GM18520 (cell line): ENCODE results near the gene XCR1.
"Not testable (repeated sequence)": the region's sequence is repeated elsewhere in the genome, so short reads cannot be mapped to it uniquely, and the experiment has no call there.

Experiments
- ATAC-seq: cut with Tn5 transposase; IDR thresholded peaks from one replicate; pipeline ENCODE4 v1.9.1; 2021; ENCODE audit not compliant: unreplicated experiment

The XCR1 gene, protein sequence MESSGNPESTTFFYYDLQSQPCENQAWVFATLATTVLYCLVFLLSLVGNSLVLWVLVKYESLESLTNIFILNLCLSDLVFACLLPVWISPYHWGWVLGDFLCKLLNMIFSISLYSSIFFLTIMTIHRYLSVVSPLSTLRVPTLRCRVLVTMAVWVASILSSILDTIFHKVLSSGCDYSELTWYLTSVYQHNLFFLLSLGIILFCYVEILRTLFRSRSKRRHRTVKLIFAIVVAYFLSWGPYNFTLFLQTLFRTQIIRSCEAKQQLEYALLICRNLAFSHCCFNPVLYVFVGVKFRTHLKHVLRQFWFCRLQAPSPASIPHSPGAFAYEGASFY

DNA sequence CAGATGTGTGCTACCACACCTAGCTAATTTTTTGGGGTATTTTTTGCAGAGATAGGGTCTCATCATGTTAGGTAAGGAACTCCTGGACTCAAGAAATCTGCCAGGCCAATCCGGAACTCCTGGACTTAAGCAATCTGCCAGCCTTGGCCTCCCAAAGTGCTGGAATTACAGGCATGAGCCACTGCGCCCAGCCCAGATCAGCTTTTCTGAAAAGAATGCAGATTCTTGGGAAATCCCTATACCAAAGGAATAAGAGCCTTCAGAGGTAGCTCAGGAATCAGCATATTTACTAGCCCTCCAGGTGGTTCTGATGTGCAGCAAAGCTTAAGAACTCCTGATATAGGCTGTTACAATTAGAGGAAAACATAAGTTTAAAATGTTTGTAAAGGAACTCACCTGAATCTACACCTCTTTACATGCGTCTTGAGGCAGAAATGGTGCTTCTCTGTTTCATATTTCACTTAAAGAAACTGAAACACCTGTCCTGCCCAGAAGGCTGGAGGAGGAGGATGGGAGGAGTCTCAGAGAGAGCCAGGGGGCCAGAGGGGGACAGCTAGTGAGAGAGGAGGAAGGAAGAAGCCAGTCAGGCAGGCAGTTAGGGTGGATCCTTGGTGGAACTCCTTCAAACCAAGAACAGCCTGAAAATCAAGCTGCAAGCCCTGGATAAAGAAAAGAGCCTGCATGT, at the start of gene XCR1:
TSS of gene XCR1 (minus strand) at position 463 of the 685 bp plus-strand sequence. CDS start 5,536 bp downstream, outside the sequence.
- ATAC-seq = no peak

DNA sequence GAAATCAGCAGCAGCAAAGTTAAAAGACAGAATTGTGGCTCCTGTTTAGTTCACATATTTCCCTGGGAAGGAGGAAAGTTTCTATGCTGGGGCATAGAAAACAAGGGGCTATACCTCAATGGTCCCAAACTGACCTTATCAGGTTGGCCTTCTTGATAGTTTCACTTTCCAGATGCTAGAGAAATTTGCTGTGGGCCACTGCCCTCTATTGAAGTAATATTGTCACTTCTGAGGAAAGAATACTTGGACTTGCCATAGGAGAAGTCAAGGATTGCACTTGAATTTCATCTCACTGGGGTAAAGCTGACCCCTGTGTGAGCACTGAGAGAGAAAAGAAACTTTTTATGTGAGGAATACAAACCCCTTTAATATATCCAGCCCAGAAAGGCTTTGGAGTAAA, 49.3 kb upstream of the XCR1 start:
- no peak for ATAC-seq

DNA sequence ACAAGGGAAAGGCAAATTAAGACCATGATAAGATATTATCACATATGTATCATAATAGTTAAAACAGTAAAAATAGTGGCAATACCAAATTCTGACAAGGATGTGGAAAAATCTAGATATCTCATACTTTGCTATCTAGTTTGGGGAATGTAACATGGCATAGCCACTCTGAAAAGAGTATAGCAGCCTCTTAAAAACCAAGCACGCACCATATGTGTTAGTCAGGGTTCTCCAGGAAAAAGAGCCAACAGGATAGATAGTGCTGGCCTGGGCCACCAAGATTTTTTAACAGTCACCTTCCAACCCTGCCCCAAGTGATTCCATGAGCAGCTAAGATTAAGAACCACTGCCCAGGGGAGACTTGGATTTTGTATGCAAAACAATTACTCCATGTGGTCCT, 48.5 kb upstream of the XCR1 start:
- no peak for ATAC-seq

DNA sequence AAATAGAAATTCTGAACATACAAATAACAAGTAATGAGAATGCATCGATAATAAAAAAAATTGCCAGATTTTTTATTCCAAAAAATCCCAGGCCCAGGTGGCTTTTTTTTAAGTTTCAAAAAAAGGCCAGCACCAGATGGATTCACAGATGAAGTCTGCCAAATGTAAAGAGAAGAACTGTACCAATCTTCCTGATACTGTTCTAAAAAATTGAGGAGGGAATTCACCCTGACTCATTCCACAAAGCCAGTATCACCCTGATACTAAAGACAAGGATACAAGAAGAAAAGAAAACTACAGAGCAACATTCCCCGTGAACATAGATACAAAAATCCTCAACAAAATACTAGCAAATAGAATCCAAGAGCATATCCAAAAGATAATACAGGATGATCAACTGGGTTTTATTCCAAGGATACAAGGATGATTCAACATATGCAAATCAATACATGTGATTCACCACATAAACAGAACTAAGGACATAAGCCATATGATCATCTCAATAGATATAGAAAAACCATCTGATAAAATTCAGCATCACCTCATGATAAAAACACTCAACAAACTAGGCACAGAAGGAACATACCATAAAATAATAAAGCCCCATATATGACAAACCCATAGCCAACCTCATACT, 44.1 kb upstream of the XCR1 start:
- ATAC-seq = no peak

DNA sequence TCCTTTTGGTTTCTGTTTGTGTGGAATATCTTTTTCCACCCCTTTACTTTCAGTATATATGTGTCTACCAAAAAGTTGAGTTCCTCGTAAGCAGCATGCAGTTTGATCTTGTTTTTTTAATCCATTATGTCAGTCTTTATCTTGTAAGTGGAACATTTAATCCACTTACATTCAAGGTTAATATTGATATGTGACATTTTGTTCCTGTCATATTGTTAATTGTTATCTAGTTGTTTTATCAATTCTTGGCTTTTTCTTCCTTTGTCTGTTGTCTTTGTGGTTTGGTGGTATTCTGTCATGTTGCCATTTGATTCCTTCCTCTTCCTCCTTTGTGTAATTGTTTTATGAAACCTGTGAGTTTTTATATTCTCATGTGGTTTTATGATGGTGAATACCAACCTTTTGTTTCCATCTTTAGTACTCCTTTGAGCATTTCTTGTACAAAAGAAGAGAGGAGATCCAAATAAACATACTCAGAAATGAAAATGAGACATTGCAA, 43.4 kb upstream of the XCR1 start:
- no peak for ATAC-seq

DNA sequence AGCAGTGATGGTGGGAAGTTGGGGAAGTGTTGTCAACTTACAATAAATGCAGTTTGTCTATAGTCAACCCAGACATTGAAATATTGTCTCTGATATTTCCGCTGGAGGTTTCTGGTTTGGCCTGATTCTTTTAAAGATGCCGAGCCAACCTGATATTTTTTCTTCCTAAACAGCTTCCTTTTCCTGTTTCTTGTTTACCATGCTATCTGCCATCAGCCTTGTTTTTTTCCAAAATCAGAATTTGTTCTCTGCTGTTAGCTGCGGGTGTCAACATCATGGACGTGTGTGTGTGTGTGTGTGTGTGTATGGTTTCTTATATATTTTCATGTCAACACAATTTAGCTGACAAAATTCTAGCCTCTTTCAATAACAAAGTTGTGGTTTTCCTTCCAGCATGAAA, 41.2 kb upstream of the XCR1 start:
- no peak for ATAC-seq

DNA sequence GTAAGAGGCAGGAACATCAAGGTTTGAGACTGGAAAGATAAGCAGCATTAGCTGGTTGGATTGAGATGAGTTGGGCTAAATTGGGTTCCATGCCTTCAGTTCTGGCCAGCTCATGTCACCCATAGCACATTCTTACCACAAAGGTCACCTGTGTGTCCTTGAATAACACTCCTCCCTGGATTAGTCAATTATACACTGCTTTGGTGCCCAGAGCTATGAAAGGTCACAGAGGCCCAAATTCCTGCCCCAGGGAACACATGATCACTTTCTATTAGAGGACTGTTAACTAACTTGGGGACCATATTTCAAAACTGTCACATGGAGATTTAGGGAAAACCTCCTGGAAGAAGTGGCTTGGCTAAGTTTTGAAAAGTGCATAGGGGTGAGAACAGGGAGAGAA, 40.1 kb upstream of the XCR1 start:
- no peak for ATAC-seq

DNA sequence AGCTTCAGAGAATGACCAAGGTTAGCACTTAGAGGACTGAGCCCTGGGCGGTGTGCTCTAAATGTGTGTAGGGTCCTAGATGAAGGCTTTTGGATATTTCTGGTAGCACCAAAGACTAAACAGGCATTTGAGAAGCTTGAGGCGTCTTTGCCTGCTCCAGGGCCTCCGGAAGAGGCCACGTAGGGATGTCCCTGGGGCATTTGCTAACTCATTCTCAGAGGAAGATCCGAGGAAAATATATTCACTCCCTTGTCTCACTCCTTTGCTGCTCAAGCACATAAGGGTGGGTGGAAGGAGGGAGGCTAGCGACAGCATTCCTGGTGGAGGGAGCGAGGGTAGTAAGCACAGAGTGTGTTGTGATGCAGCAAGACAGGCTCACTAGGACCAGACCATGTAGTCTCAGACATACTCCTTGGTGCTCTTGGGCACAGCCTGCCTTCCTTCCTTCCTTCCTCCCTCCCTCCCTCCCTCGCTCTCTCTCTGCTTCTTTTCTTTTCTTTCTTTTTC, 38.5 kb upstream of the XCR1 start:
- no peak for ATAC-seq

DNA sequence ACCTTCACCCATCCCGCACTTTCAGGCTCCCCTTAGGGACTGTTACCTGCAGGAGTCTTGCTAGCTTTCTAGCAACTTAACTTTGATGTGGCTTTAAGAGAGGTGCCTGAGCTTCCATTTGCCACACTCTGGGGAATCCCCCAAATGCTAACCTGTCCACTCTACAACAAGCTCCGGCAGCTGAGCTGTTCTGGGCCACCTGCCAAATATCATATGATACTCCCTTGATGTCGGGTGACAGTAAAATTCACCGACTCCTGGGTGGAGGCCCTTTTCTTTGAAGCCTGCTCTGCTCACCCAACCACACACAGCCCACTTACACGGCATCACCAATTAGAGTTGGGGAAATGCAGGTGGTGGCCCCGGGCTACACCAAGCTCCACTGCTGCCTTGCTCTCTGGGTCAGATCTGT, 38.0 kb upstream of the XCR1 start:
- ATAC-seq = no peak

DNA sequence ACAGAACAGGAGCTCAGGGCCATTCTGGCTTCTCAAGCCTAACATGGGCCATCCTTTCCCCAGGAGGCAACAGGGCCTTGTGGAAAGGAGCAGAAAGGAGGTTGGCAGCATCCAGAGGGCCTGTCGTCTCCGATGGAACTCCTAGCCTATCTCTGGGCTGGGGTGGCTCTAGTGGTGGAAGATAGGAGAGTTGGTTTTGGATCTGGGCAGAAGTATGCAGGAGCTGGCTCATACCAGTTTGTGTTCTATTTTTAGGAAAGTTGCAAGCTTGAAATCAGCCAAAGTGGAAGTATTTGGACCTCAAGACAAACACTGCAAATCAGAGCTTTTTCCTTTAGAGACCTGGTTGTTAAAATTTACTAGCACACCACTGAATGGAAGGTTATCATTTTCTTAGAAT, 35.4 kb upstream of the XCR1 start:
- ATAC-seq = no peak

DNA sequence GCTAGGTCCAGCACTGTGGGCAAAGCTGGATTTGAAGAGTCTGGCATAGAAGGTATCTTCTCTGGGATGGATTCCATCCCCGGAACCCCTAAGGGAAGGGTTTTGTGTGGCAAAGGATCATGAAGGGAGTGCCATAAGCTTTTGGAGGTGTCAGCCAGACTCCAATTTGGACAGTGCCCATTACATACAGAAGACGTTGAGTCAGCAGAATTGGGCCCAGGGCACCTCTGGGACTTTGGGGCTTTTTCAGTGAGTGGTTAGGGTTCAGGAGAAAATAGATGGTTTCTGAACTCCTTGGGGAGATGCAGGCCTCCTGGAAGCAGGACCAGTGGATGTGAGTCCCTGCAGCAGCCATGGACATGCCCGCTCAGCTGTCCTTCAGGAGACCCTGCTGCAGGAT, 34.6 kb upstream of the XCR1 start:
- no peak for ATAC-seq

DNA sequence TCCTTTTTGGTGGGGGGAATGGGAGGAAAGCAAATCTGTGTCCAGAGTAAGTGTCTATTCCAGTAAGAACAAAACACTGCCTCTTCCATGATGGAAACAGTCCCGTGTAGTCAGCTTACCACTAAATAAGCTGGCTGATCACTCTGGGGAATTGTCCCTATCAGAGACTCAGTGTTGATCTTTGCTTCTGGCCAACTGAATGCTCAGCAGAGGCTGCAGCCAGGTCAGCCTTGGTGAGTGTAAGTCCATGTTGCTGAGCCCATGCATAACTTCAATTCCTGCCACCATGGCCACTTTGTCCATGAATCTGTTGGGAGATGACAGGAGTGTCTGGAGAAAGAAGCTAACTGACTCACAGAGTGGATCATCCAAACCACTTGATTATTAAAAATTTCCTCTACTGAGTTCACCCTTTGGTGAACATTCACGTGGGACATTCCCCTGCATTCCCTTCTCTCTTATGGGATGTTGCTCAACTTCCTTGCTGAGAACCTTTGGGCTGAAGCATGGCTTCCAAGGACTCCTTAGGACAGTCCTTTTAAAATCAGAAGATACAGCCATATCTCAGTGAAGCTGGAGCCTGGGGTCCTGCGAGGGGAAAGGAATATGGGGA, 33.9 kb upstream of the XCR1 start:
- no peak for ATAC-seq

DNA sequence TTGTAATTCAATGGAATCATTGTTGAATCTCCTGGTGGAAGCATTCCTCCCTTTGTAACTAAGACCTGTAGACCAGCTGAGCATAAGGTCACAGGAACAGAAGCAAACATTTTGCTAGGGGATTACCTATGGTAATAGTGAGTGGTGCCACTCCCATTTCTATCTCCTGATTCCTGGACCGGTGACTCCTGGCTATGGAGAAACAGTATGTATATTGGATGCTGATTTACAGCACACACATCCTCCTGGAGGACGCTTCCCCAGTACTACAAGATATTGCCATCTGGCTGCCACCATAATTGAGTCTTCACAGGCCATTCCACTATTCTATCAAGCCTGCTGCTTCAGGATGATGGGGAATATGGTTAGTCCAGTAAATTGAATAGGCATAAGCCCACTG, 33.3 kb upstream of the XCR1 start:
- ATAC-seq = no peak

DNA sequence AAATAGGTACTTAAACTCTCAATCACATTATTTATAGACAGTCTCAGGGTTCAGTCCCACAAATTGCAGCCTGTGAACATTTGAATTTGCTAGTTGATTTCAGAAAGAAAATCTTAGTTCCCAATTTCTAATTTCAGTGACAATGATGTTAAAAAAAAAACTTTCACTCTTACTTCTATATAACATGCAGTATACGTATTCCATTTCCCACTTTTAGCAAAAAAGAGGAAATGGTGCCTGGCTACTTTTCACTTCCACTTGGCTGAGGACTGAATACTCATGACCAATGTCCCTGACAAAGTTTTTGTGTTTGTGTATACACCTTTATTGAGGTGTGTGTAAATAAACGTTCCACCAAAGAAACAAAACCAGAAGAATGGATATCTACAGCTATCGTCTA, 32.1 kb upstream of the XCR1 start:
- no peak for ATAC-seq

DNA sequence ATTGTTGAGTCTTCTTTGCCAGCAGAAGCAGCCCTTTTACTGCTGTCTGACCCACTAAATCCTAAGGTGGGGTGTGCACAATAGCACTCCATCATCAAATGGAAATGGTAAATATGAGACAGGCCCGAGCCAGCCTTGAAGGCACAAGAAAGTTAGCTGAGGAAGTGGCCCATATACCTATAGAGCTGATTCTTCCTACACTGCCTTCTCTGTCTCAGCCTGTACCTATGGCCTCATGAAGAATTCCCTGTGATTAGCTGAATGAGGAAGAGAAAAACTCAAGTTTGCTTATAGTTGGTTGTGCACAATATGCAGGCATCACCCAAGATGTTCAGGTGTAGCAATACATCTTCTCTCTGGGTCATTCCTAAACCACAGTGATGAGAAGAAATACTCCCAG, 31.7 kb upstream of the XCR1 start:
- ATAC-seq = no peak

DNA sequence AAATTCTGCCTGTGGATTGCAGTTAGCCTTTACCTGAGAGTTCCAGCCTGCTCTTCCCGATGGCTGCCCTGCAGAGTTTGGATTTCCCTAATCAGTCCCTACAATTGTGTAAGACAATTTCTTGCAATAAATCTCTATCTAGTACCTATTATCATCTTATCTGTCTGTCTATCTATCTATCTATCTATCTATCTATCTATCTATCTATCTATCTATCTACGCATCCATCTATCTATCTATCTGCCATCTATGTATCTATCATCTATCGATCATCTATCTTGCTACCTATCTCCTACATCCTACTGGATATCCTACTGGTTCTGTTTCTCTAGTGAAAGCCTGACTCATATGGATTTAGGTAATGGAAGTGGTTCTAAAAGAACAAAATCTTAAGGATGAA, 30.4 kb upstream of the XCR1 start:
- no peak for ATAC-seq

DNA sequence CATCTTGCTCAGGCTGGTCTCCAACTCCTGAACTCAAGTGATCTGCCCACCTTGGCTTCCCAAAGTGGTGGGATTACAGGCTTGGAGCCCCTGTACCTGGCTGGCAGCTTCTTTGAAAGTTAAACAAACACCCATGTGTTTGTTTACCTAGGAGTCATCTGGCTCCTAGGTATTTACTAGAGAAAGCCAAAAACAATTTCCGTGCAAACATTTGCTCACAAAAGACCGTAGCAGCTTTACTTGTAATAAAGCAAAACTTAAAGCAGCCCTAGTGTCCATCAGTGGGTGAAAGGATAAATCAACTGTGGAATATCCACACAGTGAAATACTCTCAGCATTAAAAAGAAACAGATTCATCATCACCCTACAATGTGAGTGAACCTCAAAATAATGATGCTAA, 29.4 kb upstream of the XCR1 start:
- ATAC-seq = no peak

DNA sequence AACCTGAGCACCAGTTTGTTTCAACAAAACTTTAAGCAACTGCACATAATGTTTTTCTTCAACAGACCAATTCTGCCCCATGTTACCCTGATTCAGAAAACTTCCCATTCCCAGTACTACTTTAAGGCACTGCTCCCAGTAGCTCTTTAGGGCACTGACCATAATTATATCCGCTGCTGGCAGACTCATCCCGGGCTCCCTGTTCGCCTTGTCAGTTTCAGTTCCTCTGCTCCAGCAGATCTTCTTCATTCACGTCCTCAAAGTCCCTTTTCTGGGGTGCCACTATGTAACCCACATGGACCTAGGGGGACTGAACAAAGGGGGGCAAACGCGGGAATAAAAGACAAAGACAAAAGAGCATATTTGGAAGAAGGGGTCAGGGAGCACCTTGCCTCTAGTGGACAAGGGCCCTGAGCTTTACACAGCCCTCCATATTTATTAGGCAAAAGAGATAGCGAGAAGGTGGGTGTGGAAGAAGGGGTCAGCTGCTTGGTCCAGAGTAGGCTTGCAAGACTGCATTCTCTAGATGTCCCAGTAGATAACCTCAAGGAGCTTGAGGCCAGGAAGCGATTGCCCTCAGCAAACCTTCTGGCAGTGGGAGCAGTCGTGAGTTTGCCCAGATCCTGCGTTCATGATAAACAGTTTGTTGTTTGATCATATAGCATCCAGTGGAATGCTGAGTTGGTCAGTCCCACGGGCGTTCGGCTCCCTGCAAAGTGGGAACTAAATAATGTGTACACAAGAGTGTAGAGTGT, 26.7 kb upstream of the XCR1 start:
- not testable (repeated sequence) for ATAC-seq

DNA sequence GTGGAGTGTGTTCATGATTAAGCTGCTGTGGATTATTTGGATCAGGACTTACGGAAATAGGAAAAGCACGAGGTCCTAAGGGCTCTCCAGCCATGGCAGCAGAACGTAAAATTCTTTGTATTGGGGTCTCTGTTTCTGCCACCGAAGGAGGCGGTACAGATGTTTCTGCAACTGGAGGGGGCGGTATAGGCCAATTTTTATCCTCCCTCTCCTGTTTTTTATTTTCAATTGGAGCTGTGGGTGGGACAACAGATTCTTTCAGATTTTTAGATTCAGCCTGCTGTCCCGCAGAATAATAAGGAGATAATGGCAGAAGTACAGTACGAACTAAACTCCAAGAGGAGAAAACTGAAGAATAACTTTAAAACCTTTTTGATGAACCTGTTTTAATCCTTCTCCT, 26.0 kb upstream of the XCR1 start:
- not testable (repeated sequence) for ATAC-seq

DNA sequence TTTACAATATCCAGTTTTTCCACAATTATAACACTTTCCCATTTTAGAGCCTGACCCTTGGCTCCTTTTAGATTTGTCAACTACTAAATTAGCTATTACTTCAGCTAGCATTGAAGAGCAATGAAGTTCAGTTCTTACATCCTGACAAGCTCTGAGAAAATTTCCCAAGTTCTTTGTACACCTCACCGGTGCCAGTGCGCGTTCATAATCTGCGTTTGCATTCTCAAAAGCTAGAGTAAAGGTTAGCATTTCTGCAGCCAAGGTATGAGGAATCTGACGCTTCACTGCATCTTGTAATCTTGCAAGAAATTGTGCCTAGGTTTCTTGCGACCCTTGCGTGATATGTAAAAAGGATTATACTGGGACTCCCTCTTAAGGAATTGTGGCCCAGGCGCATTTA, 25.2 kb upstream of the XCR1 start:
- ATAC-seq = no peak

DNA sequence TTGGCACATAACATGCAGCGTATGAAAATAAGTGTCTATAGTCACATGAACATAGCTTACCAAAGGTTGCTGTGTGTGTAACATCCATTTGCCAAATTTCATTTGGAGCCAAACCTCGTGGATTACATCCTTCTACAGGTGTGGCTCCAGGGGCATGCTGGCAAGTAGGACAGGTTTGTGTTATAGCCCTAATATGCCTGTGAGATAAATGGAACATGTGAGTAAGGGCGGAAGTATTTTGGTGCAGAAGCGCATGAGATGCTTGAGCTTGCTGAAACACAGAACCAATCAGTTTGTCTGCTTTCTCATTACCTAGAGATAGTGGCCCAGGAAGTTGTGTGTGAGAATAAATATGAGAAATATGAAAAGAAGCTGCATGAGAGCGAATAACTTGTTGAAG, 21.8 kb upstream of the XCR1 start:
- ATAC-seq = no peak
